HepG2 (cell line): Measurements from ENCODE around the gene MRPS5. TPM values are rescaled to one million over a fixed set of nuclear protein-coding genes. Genes with fewer than 3 reads are reported as not detected.

ENCODE experiments used
- DZIP1 ChIP-seq: sonication (generic); formaldehyde crosslinking; IDR thresholded peaks from 2 replicates; pipeline ENCODE4 v1.5.0; 2020; ENCODE audit warnings: mild to moderate bottlenecking, missing genetic modification reagents
- FIP1L1 ChIP-seq: fragments of 200-400 bp; formaldehyde crosslinking; IDR thresholded peaks from 2 replicates; pipeline ENCODE4 v1.6.1; 2018; ENCODE audit warnings: low read depth, mild to moderate bottlenecking, low read length, moderate library complexity, borderline replicate concordance; ENCODE audit not compliant: insufficient read depth
- FOXP1 ChIP-seq, 2 experiments: fragments of 450-650 bp in 1 of 2; IDR thresholded peaks; 2 replicates each; pipeline ENCODE4 v1.6.1; 2017 to 2018; ENCODE audit warnings: antibody characterized with exemption in 1 of 2
- GLI4 ChIP-seq: sonication (generic); formaldehyde crosslinking; IDR thresholded peaks from 2 replicates; pipeline ENCODE4 v1.5.1; 2020; ENCODE audit warnings: missing genetic modification reagents, mild to moderate bottlenecking, moderate library complexity, borderline replicate concordance
- KLF9 ChIP-seq: IDR thresholded peaks from 2 replicates; pipeline ENCODE4 v1.6.1; 2016; ENCODE audit warnings: low read depth
- MAFG ChIP-seq: sonication (generic); formaldehyde crosslinking; IDR thresholded peaks from 2 replicates; pipeline ENCODE4 v1.5.1; 2020; ENCODE audit warnings: mild to moderate bottlenecking, missing genetic modification reagents
- ONECUT2 ChIP-seq: sonication (generic); formaldehyde crosslinking; IDR thresholded peaks from 2 replicates; pipeline ENCODE4 v1.4.0; 2020; ENCODE audit warnings: missing genetic modification reagents
- RNF2 ChIP-seq: fragments of 450-650 bp; conservative IDR thresholded peaks from 2 replicates; pipeline ENCODE4 v1.6.1; 2016; ENCODE audit warnings: low read depth
- SALL1 ChIP-seq: sonication (generic); formaldehyde crosslinking; IDR thresholded peaks from 2 replicates; pipeline ENCODE4 v1.8.0; 2022; ENCODE audit warnings: mild to moderate bottlenecking, missing genetic modification reagents
- SALL2 ChIP-seq: sonication (generic); formaldehyde crosslinking; IDR thresholded peaks from 2 replicates; pipeline ENCODE4 v1.8.1; 2023; ENCODE audit warnings: mild to moderate bottlenecking, missing genetic modification reagents, inconsistent platforms
- SAP130 ChIP-seq: IDR thresholded peaks from 2 replicates; pipeline ENCODE4 v1.6.1; 2016; ENCODE audit warnings: low read depth
- SETDB1 ChIP-seq: sonication (generic); formaldehyde crosslinking; IDR thresholded peaks from 2 replicates; pipeline ENCODE4 v1.5.1; 2020; ENCODE audit warnings: missing genetic modification reagents, mild to moderate bottlenecking, borderline replicate concordance
- SMAD3 ChIP-seq: sonication (generic); formaldehyde crosslinking; IDR thresholded peaks from 2 replicates; pipeline ENCODE4 v1.4.0; 2020; ENCODE audit warnings: missing genetic modification reagents
- SP140L ChIP-seq: sonication (generic); formaldehyde crosslinking; IDR thresholded peaks from 2 replicates; pipeline ENCODE4 v1.4.0; 2020; ENCODE audit warnings: missing genetic modification reagents, borderline replicate concordance
- ZBTB37 ChIP-seq: sonication (generic); formaldehyde crosslinking; IDR thresholded peaks from 2 replicates; pipeline ENCODE4 v1.4.0; 2020; ENCODE audit warnings: mild to moderate bottlenecking, missing genetic modification reagents
- ZMAT3 ChIP-seq: sonication (generic); formaldehyde crosslinking; conservative IDR thresholded peaks from 2 replicates; pipeline ENCODE4 v1.7.0; 2021; ENCODE audit warnings: missing genetic modification reagents
- ZNF549 ChIP-seq: sonication (generic); formaldehyde crosslinking; IDR thresholded peaks from 2 replicates; pipeline ENCODE4 v1.5.0; 2020; ENCODE audit warnings: missing genetic modification reagents
- polyA plus RNA-seq, 8 experiments: library from polyadenylated mRNA; depleted of rRNA in 3 of 8; stranded (reverse) in 7 of 8; unstranded in 1 of 8; fragments of >200 nt; fragmentation: Illumina TruSeq in 4 of 8; extraction: Trizol in 4 of 8; gene quantifications; 2 replicates each; pipeline versions ENCODE4 v1.2.1 to v1.2.3, GENCODE V29; 2011 to 2016; ENCODE audit warnings: low read depth in 4 of 8, missing spikeins in 1 of 8, mixed read lengths in 1 of 8; ENCODE audit not compliant: insufficient read depth in 1 of 8
- total RNA-seq, 5 experiments: library from RNA; depleted of rRNA; stranded (reverse); fragments of >200 nt; fragmentation: Illumina TruSeq; extraction: Trizol; gene quantifications; 2 replicates each; pipeline ENCODE4 v1.2.3, GENCODE V29; 2016; ENCODE audit warnings: low read depth in 1 of 5
- TF ChIP-seq, protein P1 (sequence below): sonication (generic); formaldehyde crosslinking; IDR thresholded peaks from 2 replicates; pipeline ENCODE4 v1.4.0; 2020; ENCODE audit warnings: missing genetic modification reagents, borderline replicate concordance
- TF ChIP-seq, protein P2 (sequence below): sonication (generic); formaldehyde crosslinking; conservative IDR thresholded peaks from 2 replicates; pipeline ENCODE4 v1.4.0; 2020; ENCODE audit warnings: missing genetic modification reagents
- TF ChIP-seq, protein P3 (sequence below): IDR thresholded peaks from 2 replicates; pipeline ENCODE4 v1.6.1; 2016; ENCODE audit warnings: low read depth, control low read depth

Gene MRPS5
- total and polyA plus RNA-seq, 2 of the 13 experiments (the other 11 are each of a cell fraction or from before 2014, with no cell fraction given) = 98.8 to 134 TPM

- TF ChIP-seq DZIP1 (no peak), RNF2 (no peak; the same call in 1 of the 2 replicates), SALL2 (CRISPR knock-in tag) (no peak), SALL1 (CRISPR knock-in tag) (peak; percentile 55; the same call in 1 of the 2 replicates), MAFG (CRISPR knock-in tag) (no peak), SP140L (CRISPR knock-in tag) (no peak), KLF9 (CRISPR knock-in tag) (no peak), ONECUT2 (CRISPR knock-in tag) (no peak), FIP1L1 (no peak), GLI4 (CRISPR knock-in tag) (no peak), FOXP1 (IDR thresholded peaks at IDR 0.05) (no peak), FOXP1 (CRISPR knock-in tag; IDR thresholded peaks at IDR 0.05) (peak; percentile 52), ZBTB37 (CRISPR knock-in tag) (no peak), ZMAT3 (no peak), SETDB1 (CRISPR knock-in tag) (no peak), SMAD3 (CRISPR knock-in tag) (no peak), ZNF549 (no peak), SAP130 (CRISPR knock-in tag) (peak; percentile 56; the same call in 1 of the 2 replicates)
- TF ChIP-seq, protein P1, sequence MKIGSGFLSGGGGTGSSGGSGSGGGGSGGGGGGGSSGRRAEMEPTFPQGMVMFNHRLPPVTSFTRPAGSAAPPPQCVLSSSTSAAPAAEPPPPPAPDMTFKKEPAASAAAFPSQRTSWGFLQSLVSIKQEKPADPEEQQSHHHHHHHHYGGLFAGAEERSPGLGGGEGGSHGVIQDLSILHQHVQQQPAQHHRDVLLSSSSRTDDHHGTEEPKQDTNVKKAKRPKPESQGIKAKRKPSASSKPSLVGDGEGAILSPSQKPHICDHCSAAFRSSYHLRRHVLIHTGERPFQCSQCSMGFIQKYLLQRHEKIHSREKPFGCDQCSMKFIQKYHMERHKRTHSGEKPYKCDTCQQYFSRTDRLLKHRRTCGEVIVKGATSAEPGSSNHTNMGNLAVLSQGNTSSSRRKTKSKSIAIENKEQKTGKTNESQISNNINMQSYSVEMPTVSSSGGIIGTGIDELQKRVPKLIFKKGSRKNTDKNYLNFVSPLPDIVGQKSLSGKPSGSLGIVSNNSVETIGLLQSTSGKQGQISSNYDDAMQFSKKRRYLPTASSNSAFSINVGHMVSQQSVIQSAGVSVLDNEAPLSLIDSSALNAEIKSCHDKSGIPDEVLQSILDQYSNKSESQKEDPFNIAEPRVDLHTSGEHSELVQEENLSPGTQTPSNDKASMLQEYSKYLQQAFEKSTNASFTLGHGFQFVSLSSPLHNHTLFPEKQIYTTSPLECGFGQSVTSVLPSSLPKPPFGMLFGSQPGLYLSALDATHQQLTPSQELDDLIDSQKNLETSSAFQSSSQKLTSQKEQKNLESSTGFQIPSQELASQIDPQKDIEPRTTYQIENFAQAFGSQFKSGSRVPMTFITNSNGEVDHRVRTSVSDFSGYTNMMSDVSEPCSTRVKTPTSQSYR (CRISPR knock-in tag) = no peak
- TF ChIP-seq, protein P2, sequence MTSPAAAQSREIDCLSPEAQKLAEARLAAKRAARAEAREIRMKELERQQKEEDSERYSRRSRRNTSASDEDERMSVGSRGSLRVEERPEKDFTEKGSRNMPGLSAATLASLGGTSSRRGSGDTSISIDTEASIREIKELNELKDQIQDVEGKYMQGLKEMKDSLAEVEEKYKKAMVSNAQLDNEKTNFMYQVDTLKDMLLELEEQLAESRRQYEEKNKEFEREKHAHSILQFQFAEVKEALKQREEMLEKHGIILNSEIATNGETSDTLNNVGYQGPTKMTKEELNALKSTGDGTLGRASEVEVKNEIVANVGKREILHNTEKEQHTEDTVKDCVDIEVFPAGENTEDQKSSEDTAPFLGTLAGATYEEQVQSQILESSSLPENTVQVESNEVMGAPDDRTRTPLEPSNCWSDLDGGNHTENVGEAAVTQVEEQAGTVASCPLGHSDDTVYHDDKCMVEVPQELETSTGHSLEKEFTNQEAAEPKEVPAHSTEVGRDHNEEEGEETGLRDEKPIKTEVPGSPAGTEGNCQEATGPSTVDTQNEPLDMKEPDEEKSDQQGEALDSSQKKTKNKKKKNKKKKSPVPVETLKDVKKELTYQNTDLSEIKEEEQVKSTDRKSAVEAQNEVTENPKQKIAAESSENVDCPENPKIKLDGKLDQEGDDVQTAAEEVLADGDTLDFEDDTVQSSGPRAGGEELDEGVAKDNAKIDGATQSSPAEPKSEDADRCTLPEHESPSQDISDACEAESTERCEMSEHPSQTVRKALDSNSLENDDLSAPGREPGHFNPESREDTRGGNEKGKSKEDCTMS (CRISPR knock-in tag) = no peak
- TF ChIP-seq, protein P3, sequence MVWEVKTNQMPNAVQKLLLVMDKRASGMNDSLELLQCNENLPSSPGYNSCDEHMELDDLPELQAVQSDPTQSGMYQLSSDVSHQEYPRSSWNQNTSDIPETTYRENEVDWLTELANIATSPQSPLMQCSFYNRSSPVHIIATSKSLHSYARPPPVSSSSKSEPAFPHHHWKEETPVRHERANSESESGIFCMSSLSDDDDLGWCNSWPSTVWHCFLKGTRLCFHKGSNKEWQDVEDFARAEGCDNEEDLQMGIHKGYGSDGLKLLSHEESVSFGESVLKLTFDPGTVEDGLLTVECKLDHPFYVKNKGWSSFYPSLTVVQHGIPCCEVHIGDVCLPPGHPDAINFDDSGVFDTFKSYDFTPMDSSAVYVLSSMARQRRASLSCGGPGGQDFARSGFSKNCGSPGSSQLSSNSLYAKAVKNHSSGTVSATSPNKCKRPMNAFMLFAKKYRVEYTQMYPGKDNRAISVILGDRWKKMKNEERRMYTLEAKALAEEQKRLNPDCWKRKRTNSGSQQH (CRISPR knock-in tag) = no peak
Observed at GRCh38 chr2:95115418-95115817, 6.2 kb downstream of the MRPS5 start (continued).
